Rectal smooth muscle tissue (tissue), 1 donor: ENCODE measurements around the gene CHODL.
A peak's percentile ranks its signal among the peaks of the same experiment; 100 is the strongest.

Experiments used
- H3K27ac ChIP-seq: one replicate; pipeline ENCODE4 v1.7.0; 2013; ENCODE audit warnings: low read depth, low read length, inconsistent platforms
- H3K27me3 ChIP-seq: one replicate; pipeline ENCODE4 v1.7.0; 2013; ENCODE audit warnings: low read length; ENCODE audit not compliant: control insufficient read depth, insufficient read depth
- H3K36me3 ChIP-seq: one replicate; pipeline ENCODE4 v1.7.0; 2013; ENCODE audit warnings: low read length; ENCODE audit not compliant: control insufficient read depth, insufficient read depth
- H3K4me1 ChIP-seq: one replicate; pipeline ENCODE4 v1.7.0; 2013; ENCODE audit warnings: low read length; ENCODE audit not compliant: control insufficient read depth, insufficient read depth
- H3K4me3 ChIP-seq: one replicate; pipeline ENCODE4 v1.7.0; 2013; ENCODE audit warnings: low read length
- H3K9ac ChIP-seq: one replicate; pipeline ENCODE4 v1.7.0; 2013; ENCODE audit warnings: low read length

Gene CHODL

GRCh38 chr21:18244671-18245463, at the start of gene CHODL:
Gene CHODL, plus strand, starts transcription at chr21:18244833. Its CDS starts 391 bp downstream, at chr21:18245224.
- Histone ChIP-seq H3K4me3 (peak within 1 kb of the TSS; percentile 54), H3K9ac (no peak within 1 kb of the TSS), H3K36me3 (no peaks in the 10 kb centered on the region), H3K27me3 (no peaks in the 10 kb centered on the region), H3K27ac (no peak within 1 kb of the TSS), H3K4me1 (no peaks in the 10 kb centered on the region)

DNA sequence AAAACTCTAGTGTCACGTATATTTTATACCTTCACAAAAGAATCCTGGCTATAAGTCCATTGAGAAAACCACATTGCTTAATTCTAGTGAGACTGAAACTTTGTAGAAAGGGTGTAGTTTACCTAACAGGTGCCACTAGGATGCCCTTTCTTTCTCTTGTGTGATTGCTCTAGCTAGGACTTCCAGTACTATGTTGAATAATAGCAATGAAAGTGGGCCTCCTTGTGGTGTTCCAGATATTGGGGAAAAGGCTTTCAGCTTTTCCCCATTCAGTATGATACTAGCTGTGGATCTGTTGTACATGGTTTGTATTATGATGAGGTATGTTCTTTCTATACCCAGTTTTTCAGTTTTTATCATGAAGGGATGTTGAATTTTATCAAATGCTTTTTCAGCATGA, 39.7 kb upstream of the CHODL start:
- H3K27ac ChIP-seq: no peak overlapping the region
- no peaks in the 10 kb centered on the region for H3K4me1 ChIP-seq
- no peaks in the 10 kb centered on the region for H3K27me3 ChIP-seq
- H3K9ac ChIP-seq: no peak overlapping the region
- no peak overlapping the region for H3K4me3 ChIP-seq
- H3K36me3 ChIP-seq: no peaks in the 10 kb centered on the region

- Histone ChIP-seq H3K4me1 (no peaks in the 10 kb centered on the region), H3K27ac (no peak overlapping the region), H3K4me3 (no peak overlapping the region), H3K27me3 (no peaks in the 10 kb centered on the region), H3K9ac (no peak overlapping the region), H3K36me3 (no peaks in the 10 kb centered on the region)
These were observed 26.3 kb upstream of the CHODL start for GRCh38 chr21:18218331-18218730.

DNA sequence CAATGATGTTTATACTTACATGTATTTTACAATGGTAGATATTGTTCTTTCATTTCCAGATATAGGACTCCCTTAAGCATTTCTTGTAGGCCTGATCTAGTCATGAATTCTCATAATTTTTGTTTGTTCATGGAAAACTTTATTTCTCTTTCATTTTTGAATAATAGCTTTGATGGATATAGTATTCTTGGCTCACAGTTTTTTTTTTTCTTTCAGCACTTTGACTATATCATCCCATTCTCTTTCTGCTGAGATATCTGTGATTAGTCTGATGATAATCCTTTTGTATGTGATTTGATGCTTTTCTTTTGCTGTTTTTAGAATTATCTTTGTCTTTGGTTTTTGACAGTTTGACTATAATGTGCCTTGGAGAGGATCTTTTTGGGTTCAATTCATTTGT, 24.1 kb upstream of the CHODL start:
- no peaks in the 10 kb centered on the region for H3K36me3 ChIP-seq

GRCh38 chr21:18222346-18222745, 22.3 kb upstream of the CHODL start:
- Histone ChIP-seq H3K27ac (no peak overlapping the region), H3K9ac (no peak overlapping the region), H3K4me3 (no peak overlapping the region), H3K36me3 (no peaks in the 10 kb centered on the region), H3K4me1 (no peaks in the 10 kb centered on the region), H3K27me3 (no peaks in the 10 kb centered on the region)

More for the DNA sequence above, 24.1 kb upstream of the CHODL start:
- Histone ChIP-seq H3K4me1 (no peaks in the 10 kb centered on the region), H3K4me3 (no peak overlapping the region), H3K27me3 (no peaks in the 10 kb centered on the region), H3K9ac (no peak overlapping the region), H3K27ac (no peak overlapping the region)

DNA sequence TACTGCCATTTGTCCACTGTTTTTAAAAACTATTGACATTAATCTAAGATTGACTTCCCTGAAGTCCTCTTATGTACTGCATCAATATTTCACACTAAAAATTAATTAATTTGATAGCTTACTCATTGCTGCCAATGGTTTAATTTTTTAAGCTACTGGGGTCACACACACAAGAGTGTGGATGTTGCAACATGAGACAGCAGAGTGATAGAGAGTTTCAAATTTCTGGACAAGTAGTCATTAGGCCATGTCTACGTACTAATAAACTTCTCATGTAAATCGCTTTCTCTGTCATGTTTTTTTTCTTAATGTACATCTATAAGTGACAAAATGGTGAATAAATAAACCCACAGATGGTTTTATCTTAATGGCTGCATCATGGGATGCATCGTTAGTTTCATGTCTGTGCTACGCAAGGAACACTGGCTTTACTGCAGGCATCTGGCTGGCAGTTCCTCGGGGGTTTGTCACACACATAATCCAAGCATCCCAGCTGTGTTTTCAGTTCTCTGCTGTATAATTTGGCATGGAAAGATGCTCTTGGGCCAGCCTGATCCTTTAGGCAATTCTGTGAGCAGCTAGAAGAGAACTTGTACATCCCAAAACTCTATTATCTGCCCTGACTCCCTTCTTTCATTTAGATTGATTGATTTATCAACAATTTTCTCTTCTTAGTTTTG, 16.4 kb upstream of the CHODL start:
- H3K4me1 ChIP-seq: no peaks in the 10 kb centered on the region
- no peak overlapping the region for H3K9ac ChIP-seq
- H3K27me3 ChIP-seq: no peaks in the 10 kb centered on the region
- no peak overlapping the region for H3K4me3 ChIP-seq
- no peaks in the 10 kb centered on the region for H3K36me3 ChIP-seq
- no peak overlapping the region for H3K27ac ChIP-seq

DNA sequence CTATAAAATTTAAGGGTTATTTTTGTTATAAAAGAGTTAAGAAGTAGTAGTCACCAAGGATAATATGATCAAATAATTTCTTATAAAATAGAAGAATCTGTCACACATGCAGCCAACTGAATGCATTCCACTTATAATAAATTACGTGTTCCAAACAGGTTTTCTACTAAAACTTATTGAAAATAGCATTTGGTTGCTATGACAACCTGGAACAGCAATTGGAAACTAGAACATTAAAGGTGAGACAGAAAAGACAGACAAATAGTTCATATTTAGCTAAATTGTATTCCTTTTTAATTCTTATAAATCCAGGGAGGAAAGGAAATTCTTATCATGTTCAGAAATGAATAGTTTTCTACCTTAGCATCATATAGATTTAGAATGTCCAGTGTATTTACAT, 9.1 kb upstream of the CHODL start:
- no peak overlapping the region for H3K27ac ChIP-seq
- H3K4me1 ChIP-seq: no peaks in the 10 kb centered on the region
- H3K36me3 ChIP-seq: no peaks in the 10 kb centered on the region
- no peak overlapping the region for H3K9ac ChIP-seq
- H3K27me3 ChIP-seq: no peaks in the 10 kb centered on the region
- no peak overlapping the region for H3K4me3 ChIP-seq

GRCh38 chr21:18245464-18245967, 883 bp downstream of the CHODL start:
- H3K9ac ChIP-seq: no peak overlapping the region
- no peaks in the 10 kb centered on the region for H3K36me3 ChIP-seq
- H3K27ac ChIP-seq: no peak overlapping the region

GRCh38 chr21:18248171-18248570, 3.5 kb downstream of the CHODL start:
- no peak overlapping the region for H3K27ac ChIP-seq
- no peak overlapping the region for H3K4me3 ChIP-seq
- no peaks in the 10 kb centered on the region for H3K36me3 ChIP-seq
- H3K27me3 ChIP-seq: no peaks in the 10 kb centered on the region
- no peaks in the 10 kb centered on the region for H3K4me1 ChIP-seq
- no peak overlapping the region for H3K9ac ChIP-seq

More at GRCh38 chr21:18245464-18245967, 883 bp downstream of the CHODL start:
- H3K4me3 ChIP-seq: peak overlapping the region; percentile 54
- no peaks in the 10 kb centered on the region for H3K27me3 ChIP-seq
- no peaks in the 10 kb centered on the region for H3K4me1 ChIP-seq

GRCh38 chr21:18249672-18250071, 5.0 kb downstream of the CHODL start:
- no peak overlapping the region for H3K27ac ChIP-seq
- H3K27me3 ChIP-seq: no peaks in the 10 kb centered on the region
- H3K9ac ChIP-seq: no peak overlapping the region
- no peaks in the 10 kb centered on the region for H3K4me1 ChIP-seq
- no peaks in the 10 kb centered on the region for H3K36me3 ChIP-seq
- no peak overlapping the region for H3K4me3 ChIP-seq

DNA sequence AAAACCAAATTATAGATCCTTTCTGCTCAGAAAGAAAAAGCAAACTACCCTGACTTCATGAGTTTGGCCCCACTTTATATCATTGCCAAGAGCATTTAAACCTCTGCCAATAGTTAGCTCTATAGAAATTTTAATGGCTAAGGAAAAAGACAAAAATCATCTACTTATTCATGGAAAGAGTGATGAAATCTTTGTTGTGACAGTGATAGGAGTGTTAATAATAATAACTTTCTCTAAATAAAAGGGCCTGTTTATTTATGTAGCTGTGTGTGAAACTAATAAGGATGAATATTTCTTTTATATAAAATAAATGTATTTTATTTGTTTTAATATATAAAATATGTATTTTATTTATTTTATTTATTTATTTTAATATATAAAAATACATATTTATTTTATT, 6.4 kb downstream of the CHODL start:
- Histone ChIP-seq H3K27ac (no peak overlapping the region), H3K27me3 (no peaks in the 10 kb centered on the region), H3K4me3 (no peak overlapping the region), H3K4me1 (no peaks in the 10 kb centered on the region), H3K9ac (no peak overlapping the region), H3K36me3 (no peaks in the 10 kb centered on the region)

- Histone ChIP-seq H3K27me3 (no peaks in the 10 kb centered on the region), H3K4me3 (no peak overlapping the region), H3K9ac (no peak overlapping the region), H3K27ac (no peak overlapping the region), H3K36me3 (no peaks in the 10 kb centered on the region), H3K4me1 (no peaks in the 10 kb centered on the region)
These were observed 7.6 kb downstream of the CHODL start for GRCh38 chr21:18252256-18252655.
